GM18951 (cell line): ENCODE measurements around the gene ASCC3.
"Not testable (repeated sequence)": the region's sequence is repeated elsewhere in the genome, so short reads cannot be mapped to it uniquely, and the experiment has no call there.

Experiments
- POLR2A ChIP-seq: IDR thresholded peaks from 4 replicates; pipeline ENCODE4 v1.6.1; 2011; ENCODE audit warnings: mild to moderate bottlenecking; ENCODE audit not compliant: insufficient read length, insufficient read depth; ENCODE audit errors: extremely low read depth
- in situ Hi-C: fragments of 300-500 bp; cut with MboI; formaldehyde crosslinking; loops from one replicate; pipeline ENCODE4 v1.12.0; 2022; ENCODE audit warnings: low sequenced_read_pairs, mixed read lengths, inconsistent platforms; ENCODE audit not compliant: unreplicated experiment

The ASCC3 gene

GRCh38 chr6:100877851-100878250 is 3.3 kb downstream of the ASCC3 start:
- TF ChIP-seq POLR2A, result no peak
- in situ Hi-C loops, result no loop called here

GRCh38 chr6:100876251-100876650 is 4.9 kb downstream of the ASCC3 start:
- in situ Hi-C loops, result no loop called here
- no peak for TF ChIP-seq POLR2A

GRCh38 chr6:100865525-100865924 is 15.6 kb downstream of the ASCC3 start:
- no peak for TF ChIP-seq POLR2A
- in situ Hi-C loops, result no loop called here

GRCh38 chr6:100862063-100862462 is 19.1 kb downstream of the ASCC3 start:
- TF ChIP-seq POLR2A, result no peak
- in situ Hi-C loops, result no loop called here

- in situ Hi-C loops, result no loop called here
- no peak for TF ChIP-seq POLR2A
Measured at GRCh38 chr6:100856146-100856545, 25.0 kb downstream of the ASCC3 start.

GRCh38 chr6:100851819-100852218 is 29.3 kb downstream of the ASCC3 start:
- in situ Hi-C loops, result no loop called here
- no peak for TF ChIP-seq POLR2A

DNA sequence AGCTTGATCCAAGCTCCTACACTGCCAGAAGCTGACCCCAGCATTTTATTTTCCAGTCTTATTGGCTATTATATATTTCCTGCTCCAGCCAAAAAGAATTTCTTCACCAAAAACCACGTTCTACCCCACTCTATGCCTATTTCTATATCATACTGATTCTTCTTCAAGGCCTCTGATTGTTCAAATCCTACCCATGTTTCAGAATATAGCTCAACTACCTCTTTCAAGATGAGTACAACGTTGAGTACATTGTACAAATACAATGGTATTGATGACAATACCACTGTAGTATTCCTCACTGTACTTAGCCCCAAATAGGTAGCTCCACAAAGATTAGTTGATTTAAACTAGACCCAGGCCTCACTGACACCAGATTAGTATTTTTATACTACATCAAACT is 31.0 kb downstream of the ASCC3 start:
- TF ChIP-seq POLR2A, result no peak
- in situ Hi-C loops, result no loop called here

DNA sequence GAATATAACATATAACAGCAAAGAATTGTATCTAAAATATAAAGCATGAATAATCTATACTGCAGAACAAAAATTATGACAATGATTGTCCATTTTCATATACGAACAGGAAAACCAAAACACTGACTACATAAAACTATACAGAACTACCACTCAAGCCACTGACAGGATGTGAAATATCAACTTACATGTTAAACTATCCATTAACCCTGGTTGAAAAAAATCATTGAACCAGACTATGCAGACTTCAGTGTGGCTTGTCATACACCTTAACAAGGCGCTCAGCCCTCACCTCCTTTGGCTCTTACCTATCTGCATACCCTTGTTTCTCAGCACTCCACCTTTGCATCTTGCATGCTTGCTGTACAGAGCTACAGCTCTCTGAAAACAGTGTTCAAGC is 34.9 kb downstream of the ASCC3 start:
- in situ Hi-C loops, result no loop called here
- no peak for TF ChIP-seq POLR2A

DNA sequence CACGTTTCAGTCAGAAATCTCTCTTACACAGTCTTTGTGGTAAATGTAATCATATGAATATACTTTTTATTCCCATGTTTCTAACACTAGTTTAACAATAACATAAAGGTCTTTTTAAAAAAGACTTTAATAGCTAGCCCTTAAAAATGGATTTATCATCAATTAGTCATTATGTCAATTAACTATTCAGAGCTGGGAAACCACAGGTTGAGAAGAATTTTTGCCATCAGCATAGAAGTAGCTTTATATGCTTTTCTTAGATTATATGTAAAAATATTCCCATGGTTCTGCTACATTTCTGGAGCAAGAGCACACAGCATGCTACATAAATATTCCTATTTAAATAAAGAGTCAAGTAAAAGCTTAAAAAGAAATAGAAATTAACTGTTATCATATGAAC is 35.5 kb downstream of the ASCC3 start:
- in situ Hi-C loops, result no loop called here
- TF ChIP-seq POLR2A, result no peak

DNA sequence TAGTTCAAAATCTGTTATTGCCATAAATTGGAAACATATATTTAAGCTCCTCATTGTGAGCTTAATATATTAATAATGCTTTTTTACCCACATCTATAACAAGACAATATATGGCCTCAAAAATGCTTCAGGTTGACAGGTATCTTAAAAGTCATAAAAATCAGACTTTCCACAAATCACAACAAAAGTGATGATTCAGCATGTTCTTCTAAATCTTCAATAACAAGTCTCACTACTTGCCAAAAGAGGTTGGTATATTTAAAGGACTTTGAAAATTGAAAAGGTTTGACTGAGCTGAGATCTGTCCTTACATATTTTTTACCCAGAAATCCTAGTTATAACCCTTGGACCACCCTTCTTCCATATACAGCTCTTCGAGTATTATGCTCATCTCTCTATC is 41.7 kb downstream of the ASCC3 start:
- no peak for TF ChIP-seq POLR2A
- in situ Hi-C loops, result no loop called here

DNA sequence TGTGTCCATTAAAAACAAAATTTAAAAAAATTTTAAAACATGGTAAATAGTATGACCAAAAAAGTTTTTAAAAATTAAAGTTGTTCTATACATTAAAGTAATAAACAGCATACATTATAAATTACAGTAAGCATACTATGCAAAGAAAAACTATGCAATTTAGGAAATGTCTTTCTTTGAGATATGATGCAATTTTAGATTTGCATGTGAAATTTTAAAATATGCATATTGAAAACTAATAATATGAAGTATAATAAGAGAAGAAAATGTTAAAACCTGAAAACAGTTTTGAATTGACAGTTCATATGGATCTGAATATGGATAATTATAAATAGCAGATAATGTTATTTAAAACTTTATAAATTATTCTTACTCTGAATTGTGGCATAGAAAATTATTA is 43.1 kb downstream of the ASCC3 start:
- no peak for TF ChIP-seq POLR2A
- in situ Hi-C loops, result no loop called here

DNA sequence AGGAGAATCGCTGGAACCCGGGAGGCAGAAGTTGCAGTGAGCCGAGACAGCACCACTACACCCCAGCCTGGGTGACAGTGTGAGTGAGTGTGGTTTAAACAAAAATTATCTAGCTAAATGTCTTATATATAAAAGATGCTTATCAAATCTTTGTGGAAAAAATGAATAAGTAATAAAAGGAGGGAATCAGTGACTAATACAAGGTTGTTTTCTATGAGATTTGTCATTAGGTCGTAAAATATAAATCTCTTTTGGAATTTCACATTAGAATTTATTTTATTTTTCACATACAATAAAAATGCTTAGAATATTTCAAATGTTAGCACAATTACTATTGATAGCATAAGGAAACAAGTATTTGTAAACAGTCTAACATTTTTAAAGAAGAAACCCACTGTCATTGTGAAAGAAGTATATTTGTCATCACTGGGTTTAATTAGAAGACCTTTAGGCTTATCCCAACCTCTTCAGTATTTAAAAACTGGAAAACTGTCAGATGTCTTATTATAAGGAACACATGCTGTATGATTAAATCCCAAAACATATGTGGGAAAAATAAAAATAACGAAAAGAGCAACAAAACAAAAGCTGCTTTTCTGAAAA is 47.1 kb downstream of the ASCC3 start:
- TF ChIP-seq POLR2A, result no peak

DNA sequence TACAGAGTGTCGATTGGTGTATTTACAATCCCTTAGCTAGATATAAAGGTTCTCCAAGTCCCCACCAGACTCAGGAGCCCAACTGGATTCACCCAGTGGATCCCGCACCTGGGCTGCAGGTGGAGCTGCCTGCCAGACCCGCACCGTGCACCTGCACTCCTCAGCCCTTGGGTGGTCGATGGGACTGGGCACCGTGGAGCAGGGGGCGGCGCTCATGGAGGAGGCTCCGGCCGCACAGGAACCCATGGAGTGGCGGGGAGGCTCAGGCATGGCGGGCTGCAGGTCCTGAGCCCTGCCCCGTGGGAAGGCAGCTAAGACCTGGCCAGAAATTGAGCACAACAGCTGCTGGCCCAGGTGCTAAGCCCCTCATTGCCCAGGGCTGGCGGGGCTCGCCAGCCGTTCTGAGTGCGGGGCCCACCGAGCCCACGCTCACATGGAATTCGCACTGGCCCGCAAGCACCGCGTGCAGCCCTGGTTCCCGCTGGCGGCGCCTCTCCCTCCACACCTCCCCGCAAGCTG is 52.0 kb downstream of the ASCC3 start:
- in situ Hi-C loops, result not testable (repeated sequence)

More for the DNA sequence above, 47.1 kb downstream of the ASCC3 start:
- in situ Hi-C loops, result no loop called here

GRCh38 chr6:100823041-100823440 is 58.1 kb downstream of the ASCC3 start:
- in situ Hi-C loops, result no loop called here

DNA sequence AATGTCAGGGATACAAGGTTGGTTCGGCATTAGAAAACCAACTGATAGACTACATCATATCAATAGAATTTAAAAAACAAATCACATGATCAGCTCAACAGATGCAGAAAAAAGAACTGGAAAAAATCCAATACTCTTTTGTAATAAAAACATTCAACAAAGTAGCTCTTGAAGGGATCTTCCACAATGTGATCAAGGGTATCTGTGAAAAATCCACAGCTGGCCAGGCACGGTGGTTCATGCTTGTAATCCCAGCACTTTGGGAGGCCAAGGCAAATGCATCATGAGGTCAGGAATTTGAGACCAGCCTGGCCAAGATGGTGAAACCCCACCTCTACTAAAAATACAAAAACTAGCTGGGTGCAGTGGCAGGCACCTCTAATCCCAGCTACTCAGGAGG is 63.1 kb downstream of the ASCC3 start:
- in situ Hi-C loops, result no loop called here
- TF ChIP-seq POLR2A, result no peak

More at GRCh38 chr6:100823041-100823440, 58.1 kb downstream of the ASCC3 start:
- no peak for TF ChIP-seq POLR2A
